OCI-LY3 (cell line): ENCODE data around the gene COX6A2.

Experiments
- EZH2phosphoT487 ChIP-seq: fragments of 200-600 bp; shearing (Covaris generic); IDR thresholded peaks from 2 replicates; pipeline ENCODE4 v1.6.1; 2018; ENCODE audit warnings: antibody characterized with exemption, mixed run types, low read depth
- TF ChIP-seq, protein P1 (sequence below): fragments of 200-600, 300-600 bp; sonication (generic); IDR thresholded peaks from 2 replicates; pipeline ENCODE4 v1.5.1; 2014; ENCODE audit warnings: antibody characterized with exemption, low read length, low read depth

DNA sequence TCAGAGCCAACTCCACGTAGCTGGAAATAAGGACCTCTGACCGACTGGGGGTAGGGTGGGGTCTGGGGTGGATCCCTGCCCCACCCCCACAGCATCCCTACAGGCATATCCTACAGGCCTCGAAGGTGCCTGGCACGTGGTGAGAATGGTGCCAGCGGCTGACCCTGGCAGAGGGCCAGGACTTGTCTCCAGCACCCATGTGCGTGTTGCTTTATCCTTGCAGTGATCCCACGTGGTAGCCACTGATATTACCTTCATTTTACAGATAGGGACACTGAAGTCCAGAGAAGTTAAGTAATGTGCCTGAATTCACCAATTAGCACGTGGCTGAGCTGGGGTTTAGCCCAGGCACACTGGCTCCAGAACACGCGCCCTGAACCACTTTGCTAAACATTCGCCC, 26.7 kb downstream of the COX6A2 start:
- TF ChIP-seq, protein P1, sequence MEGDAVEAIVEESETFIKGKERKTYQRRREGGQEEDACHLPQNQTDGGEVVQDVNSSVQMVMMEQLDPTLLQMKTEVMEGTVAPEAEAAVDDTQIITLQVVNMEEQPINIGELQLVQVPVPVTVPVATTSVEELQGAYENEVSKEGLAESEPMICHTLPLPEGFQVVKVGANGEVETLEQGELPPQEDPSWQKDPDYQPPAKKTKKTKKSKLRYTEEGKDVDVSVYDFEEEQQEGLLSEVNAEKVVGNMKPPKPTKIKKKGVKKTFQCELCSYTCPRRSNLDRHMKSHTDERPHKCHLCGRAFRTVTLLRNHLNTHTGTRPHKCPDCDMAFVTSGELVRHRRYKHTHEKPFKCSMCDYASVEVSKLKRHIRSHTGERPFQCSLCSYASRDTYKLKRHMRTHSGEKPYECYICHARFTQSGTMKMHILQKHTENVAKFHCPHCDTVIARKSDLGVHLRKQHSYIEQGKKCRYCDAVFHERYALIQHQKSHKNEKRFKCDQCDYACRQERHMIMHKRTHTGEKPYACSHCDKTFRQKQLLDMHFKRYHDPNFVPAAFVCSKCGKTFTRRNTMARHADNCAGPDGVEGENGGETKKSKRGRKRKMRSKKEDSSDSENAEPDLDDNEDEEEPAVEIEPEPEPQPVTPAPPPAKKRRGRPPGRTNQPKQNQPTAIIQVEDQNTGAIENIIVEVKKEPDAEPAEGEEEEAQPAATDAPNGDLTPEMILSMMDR: no peak
- no peak for TF ChIP-seq EZH2phosphoT487
